GM19043 (cell line): ENCODE results near the gene FBXW8.

Experiments
- ATAC-seq: cut with Tn5 transposase; IDR thresholded peaks from one replicate; pipeline ENCODE4 v1.9.1; 2021; ENCODE audit warnings: low read depth; ENCODE audit not compliant: unreplicated experiment

Gene FBXW8

GRCh38 chr12:117017807-117018206 lies 107.1 kb downstream of the FBXW8 start:
- no peak for ATAC-seq

- no peak for ATAC-seq
Measured at GRCh38 chr12:117018276-117018675, 107.5 kb downstream of the FBXW8 start.

- no peak for ATAC-seq
Measured at GRCh38 chr12:117018685-117019084, 107.9 kb downstream of the FBXW8 start.

- ATAC-seq = no peak
Measured at GRCh38 chr12:117019866-117020265, 109.1 kb downstream of the FBXW8 start.

- no peak for ATAC-seq
Measured at GRCh38 chr12:117020536-117021220, 109.9 kb downstream of the FBXW8 start.

GRCh38 chr12:117022465-117022864 lies 111.7 kb downstream of the FBXW8 start:
- no peak for ATAC-seq

GRCh38 chr12:117023998-117024960 lies 113.5 kb downstream of the FBXW8 start:
- no peak for ATAC-seq

GRCh38 chr12:117024961-117025480 lies 114.3 kb downstream of the FBXW8 start:
- no peak for ATAC-seq

GRCh38 chr12:117025481-117026151 lies 114.9 kb downstream of the FBXW8 start:
- no peak for ATAC-seq

GRCh38 chr12:117026343-117026742 lies 115.6 kb downstream of the FBXW8 start:
- ATAC-seq = no peak

- ATAC-seq = no peak
Measured at GRCh38 chr12:117026921-117027250, 116.1 kb downstream of the FBXW8 start.

GRCh38 chr12:117027251-117028086 lies 116.7 kb downstream of the FBXW8 start:
- ATAC-seq = no peak

GRCh38 chr12:117028254-117028653 lies 117.5 kb downstream of the FBXW8 start:
- ATAC-seq = no peak

GRCh38 chr12:117030187-117030900 lies 119.6 kb downstream of the FBXW8 start:
- no peak for ATAC-seq

GRCh38 chr12:117031843-117032592 lies 121.3 kb downstream of the FBXW8 start:
- no peak for ATAC-seq

- no peak for ATAC-seq
Measured at GRCh38 chr12:117032593-117033381, 122.0 kb downstream of the FBXW8 start.

- ATAC-seq = no peak
Measured at GRCh38 chr12:117033382-117034221, 122.9 kb downstream of the FBXW8 start.
